ENCODE results near the gene CCDC177. TPM values are rescaled to one million over a fixed set of nuclear protein-coding genes. Genes with fewer than 3 reads are reported as not detected.

The CCDC177 gene
- total and polyA plus RNA-seq, 9 of the 15 experiments (the other 6 are each of a cell fraction or from before 2014, with no cell fraction given), result not detected

- TF ChIP-seq, protein P1, sequence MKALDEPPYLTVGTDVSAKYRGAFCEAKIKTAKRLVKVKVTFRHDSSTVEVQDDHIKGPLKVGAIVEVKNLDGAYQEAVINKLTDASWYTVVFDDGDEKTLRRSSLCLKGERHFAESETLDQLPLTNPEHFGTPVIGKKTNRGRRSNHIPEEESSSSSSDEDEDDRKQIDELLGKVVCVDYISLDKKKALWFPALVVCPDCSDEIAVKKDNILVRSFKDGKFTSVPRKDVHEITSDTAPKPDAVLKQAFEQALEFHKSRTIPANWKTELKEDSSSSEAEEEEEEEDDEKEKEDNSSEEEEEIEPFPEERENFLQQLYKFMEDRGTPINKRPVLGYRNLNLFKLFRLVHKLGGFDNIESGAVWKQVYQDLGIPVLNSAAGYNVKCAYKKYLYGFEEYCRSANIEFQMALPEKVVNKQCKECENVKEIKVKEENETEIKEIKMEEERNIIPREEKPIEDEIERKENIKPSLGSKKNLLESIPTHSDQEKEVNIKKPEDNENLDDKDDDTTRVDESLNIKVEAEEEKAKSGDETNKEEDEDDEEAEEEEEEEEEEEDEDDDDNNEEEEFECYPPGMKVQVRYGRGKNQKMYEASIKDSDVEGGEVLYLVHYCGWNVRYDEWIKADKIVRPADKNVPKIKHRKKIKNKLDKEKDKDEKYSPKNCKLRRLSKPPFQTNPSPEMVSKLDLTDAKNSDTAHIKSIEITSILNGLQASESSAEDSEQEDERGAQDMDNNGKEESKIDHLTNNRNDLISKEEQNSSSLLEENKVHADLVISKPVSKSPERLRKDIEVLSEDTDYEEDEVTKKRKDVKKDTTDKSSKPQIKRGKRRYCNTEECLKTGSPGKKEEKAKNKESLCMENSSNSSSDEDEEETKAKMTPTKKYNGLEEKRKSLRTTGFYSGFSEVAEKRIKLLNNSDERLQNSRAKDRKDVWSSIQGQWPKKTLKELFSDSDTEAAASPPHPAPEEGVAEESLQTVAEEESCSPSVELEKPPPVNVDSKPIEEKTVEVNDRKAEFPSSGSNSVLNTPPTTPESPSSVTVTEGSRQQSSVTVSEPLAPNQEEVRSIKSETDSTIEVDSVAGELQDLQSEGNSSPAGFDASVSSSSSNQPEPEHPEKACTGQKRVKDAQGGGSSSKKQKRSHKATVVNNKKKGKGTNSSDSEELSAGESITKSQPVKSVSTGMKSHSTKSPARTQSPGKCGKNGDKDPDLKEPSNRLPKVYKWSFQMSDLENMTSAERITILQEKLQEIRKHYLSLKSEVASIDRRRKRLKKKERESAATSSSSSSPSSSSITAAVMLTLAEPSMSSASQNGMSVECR (CRISPR knock-in tag; IDR thresholded peaks at IDR 0.05), result no peak
- TF ChIP-seq CBX1 (IDR thresholded peaks at IDR 0.05; ENCODE audit: low read depth) (no peak), MLX (CRISPR knock-in tag; conservative IDR thresholded peaks at IDR 0.05) (no peak), MAFF (IDR thresholded peaks at IDR 0.05; ENCODE audit: low read length) (no peak), ZNF766 (CRISPR knock-in tag; conservative IDR thresholded peaks at IDR 0.05) (no peak), TBL1XR1 (IDR thresholded peaks at IDR 0.05; ENCODE audit: low read length in 2 of 2) (no peak), BRF2 (IDR thresholded peaks at IDR 0.05; ENCODE audit: borderline replicate concordance, insufficient read depth, insufficient read length) (no peak), L3MBTL2 (IDR thresholded peaks at IDR 0.05) (no peak), CEBPG (CRISPR knock-in tag; IDR thresholded peaks at IDR 0.05) (peak; percentile 77), CEBPG (tag; conservative IDR thresholded peaks at IDR 0.05 in 1 of 2, IDR thresholded peaks at IDR 0.05 in 1 of 2) (peak; percentile 68 to 92; a peak in 3 of 4 replicates), ZBTB17 (CRISPR knock-in tag; IDR thresholded peaks at IDR 0.05) (no peak)
- TF ChIP-seq, protein P2, sequence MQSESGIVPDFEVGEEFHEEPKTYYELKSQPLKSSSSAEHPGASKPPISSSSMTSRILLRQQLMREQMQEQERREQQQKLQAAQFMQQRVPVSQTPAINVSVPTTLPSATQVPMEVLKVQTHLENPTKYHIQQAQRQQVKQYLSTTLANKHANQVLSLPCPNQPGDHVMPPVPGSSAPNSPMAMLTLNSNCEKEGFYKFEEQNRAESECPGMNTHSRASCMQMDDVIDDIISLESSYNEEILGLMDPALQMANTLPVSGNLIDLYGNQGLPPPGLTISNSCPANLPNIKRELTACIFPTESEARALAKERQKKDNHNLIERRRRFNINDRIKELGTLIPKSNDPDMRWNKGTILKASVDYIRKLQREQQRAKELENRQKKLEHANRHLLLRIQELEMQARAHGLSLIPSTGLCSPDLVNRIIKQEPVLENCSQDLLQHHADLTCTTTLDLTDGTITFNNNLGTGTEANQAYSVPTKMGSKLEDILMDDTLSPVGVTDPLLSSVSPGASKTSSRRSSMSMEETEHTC (IDR thresholded peaks at IDR 0.05), result no peak
- TF ChIP-seq, protein P3, sequence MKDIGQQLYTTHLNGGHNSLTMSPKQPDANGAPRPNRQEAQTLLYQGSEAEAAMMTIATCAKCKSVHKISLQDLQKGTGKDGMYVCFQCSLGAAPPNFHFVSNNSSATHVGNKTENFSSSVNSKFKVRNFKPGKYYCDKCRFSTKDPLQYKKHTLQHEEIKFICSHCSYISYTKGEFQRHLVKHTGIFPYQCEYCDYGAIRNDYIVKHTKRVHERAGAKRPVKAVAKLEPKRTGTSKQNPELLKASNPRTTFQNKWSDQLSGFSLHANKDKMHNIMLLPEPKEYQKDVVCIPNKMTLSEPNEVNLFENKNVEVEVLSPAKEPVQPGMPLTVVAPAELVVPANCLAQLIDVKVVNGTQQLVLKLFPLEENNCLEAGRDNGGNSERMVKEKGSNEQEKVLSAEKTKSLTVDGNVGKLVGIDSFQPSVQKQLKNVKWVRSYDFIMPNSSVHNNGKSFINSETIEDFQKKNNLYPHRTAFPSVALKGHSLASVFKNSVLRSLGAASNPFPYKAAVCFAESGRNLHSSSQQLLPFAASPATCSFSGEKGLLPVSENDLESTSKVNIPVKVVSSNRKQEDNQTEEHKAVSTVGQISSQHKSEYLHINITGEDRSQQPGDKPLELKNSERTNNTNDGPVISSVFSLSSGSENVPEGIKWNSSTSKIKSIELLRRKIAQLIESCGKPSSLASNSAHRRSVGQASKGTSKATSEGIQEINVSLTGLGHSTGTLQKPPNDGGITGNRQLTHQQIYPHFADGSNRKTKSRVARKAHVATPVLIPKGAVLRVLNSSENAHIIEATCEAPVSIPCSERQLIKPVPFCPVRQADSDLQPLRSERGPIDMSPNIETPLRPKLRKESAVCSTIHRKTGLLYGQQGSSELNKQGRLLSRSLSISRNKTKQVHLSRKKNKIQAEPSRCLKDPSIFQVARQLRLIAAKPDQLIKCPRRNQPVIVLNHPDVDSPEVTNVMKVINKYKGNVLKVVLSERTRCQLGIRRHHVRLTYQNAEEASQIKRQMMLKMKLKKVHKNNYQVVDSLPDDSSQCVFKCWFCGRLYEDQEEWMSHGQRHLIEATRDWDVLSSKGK (CRISPR knock-in tag; IDR thresholded peaks at IDR 0.05), result no peak
- TF ChIP-seq, protein P4, sequence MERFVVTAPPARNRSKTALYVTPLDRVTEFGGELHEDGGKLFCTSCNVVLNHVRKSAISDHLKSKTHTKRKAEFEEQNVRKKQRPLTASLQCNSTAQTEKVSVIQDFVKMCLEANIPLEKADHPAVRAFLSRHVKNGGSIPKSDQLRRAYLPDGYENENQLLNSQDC (CRISPR knock-in tag; IDR thresholded peaks at IDR 0.05), result no peak
These were observed 31.1 kb downstream of the CCDC177 start (continued) for GRCh38 chr14:69543341-69544115.
